ENCODE measurements around the gene MAP3K3. TPM values are rescaled to one million over a fixed set of nuclear protein-coding genes. Genes with fewer than 3 reads are reported as not detected.
A peak's percentile ranks its signal among the peaks of the same experiment; 100 is the strongest.

The MAP3K3 gene
- total and polyA plus RNA-seq, 10 of the 15 experiments (the other 5 are each of a cell fraction or from before 2014, with no cell fraction given) = 1.6 to 24.1 (median 15.0) TPM

GRCh38 chr17:63697341-63698286 lies 75.4 kb downstream of the MAP3K3 start (continued):
- TF ChIP-seq NRF1 (conservative IDR thresholded peaks at IDR 0.05; ENCODE audit: low read depth, low read length) (no peak), GABPA (IDR thresholded peaks at IDR 0.05; ENCODE audit: low read depth) (no peak), EZH2 (IDR thresholded peaks at IDR 0.05; ENCODE audit: borderline replicate concordance, control insufficient read depth, low read depth, low read length) (no peak), CBFB (IDR thresholded peaks at IDR 0.05; ENCODE audit: low read depth) (no peak), SMC3 (IDR thresholded peaks at IDR 0.05; ENCODE audit: borderline replicate concordance, low read length) (peak; percentile 58; the same call in 1 of the 2 replicates), TBL1XR1 (IDR thresholded peaks at IDR 0.05; ENCODE audit: low read depth, low read length) (no peak), RUNX3 (IDR thresholded peaks at IDR 0.05; ENCODE audit: low read length) (peak; percentile 63), IKZF2 (IDR thresholded peaks at IDR 0.05) (peak in 1 of 2 experiments; percentile 49; a peak in 2 of 4 replicates), RAD51 (IDR thresholded peaks at IDR 0.05) (no peak), SPI1 (IDR thresholded peaks at IDR 0.05; ENCODE audit: borderline replicate concordance, insufficient read depth, low read depth, low read length) (peak; percentile 86), GATAD2B (conservative IDR thresholded peaks at IDR 0.05; ENCODE audit: low read depth) (0 out of 2 replicates have a peak, but pooled peaks have one; percentile 13), NFYB (IDR thresholded peaks at IDR 0.05; ENCODE audit: insufficient read depth, low read depth, low read length) (no peak), HDAC2 (IDR thresholded peaks at IDR 0.05) (no peak), SRF (IDR thresholded peaks at IDR 0.05; ENCODE audit: low read depth in 2 of 2, low read length in 2 of 2) (no peak), CREB1 (IDR thresholded peaks at IDR 0.05; ENCODE audit: low read depth) (no peak), ZNF24 (IDR thresholded peaks at IDR 0.05) (no peak), FOXK2 (IDR thresholded peaks at IDR 0.05) (no peak), ATF2 (IDR thresholded peaks at IDR 0.05; ENCODE audit: low read length) (no peak), TARDBP (IDR thresholded peaks at IDR 0.05; ENCODE audit: borderline replicate concordance) (no peak; the same call in 1 of the 2 replicates), BCL11A (IDR thresholded peaks at IDR 0.05; ENCODE audit: low read depth, low read length) (0 out of 2 replicates have a peak, but pooled peaks have one; percentile 25)
- TF ChIP-seq, protein P1, sequence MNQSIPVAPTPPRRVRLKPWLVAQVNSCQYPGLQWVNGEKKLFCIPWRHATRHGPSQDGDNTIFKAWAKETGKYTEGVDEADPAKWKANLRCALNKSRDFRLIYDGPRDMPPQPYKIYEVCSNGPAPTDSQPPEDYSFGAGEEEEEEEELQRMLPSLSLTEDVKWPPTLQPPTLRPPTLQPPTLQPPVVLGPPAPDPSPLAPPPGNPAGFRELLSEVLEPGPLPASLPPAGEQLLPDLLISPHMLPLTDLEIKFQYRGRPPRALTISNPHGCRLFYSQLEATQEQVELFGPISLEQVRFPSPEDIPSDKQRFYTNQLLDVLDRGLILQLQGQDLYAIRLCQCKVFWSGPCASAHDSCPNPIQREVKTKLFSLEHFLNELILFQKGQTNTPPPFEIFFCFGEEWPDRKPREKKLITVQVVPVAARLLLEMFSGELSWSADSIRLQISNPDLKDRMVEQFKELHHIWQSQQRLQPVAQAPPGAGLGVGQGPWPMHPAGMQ (IDR thresholded peaks at IDR 0.05; ENCODE audit: borderline replicate concordance) = no peak
- TF ChIP-seq, protein P2, sequence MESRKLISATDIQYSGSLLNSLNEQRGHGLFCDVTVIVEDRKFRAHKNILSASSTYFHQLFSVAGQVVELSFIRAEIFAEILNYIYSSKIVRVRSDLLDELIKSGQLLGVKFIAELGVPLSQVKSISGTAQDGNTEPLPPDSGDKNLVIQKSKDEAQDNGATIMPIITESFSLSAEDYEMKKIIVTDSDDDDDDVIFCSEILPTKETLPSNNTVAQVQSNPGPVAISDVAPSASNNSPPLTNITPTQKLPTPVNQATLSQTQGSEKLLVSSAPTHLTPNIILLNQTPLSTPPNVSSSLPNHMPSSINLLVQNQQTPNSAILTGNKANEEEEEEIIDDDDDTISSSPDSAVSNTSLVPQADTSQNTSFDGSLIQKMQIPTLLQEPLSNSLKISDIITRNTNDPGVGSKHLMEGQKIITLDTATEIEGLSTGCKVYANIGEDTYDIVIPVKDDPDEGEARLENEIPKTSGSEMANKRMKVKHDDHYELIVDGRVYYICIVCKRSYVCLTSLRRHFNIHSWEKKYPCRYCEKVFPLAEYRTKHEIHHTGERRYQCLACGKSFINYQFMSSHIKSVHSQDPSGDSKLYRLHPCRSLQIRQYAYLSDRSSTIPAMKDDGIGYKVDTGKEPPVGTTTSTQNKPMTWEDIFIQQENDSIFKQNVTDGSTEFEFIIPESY (IDR thresholded peaks at IDR 0.05) = no peak
- TF ChIP-seq, protein P3, sequence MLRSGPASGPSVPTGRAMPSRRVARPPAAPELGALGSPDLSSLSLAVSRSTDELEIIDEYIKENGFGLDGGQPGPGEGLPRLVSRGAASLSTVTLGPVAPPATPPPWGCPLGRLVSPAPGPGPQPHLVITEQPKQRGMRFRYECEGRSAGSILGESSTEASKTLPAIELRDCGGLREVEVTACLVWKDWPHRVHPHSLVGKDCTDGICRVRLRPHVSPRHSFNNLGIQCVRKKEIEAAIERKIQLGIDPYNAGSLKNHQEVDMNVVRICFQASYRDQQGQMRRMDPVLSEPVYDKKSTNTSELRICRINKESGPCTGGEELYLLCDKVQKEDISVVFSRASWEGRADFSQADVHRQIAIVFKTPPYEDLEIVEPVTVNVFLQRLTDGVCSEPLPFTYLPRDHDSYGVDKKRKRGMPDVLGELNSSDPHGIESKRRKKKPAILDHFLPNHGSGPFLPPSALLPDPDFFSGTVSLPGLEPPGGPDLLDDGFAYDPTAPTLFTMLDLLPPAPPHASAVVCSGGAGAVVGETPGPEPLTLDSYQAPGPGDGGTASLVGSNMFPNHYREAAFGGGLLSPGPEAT (IDR thresholded peaks at IDR 0.05; ENCODE audit: low read depth) = no peak
- TF ChIP-seq, protein P4, sequence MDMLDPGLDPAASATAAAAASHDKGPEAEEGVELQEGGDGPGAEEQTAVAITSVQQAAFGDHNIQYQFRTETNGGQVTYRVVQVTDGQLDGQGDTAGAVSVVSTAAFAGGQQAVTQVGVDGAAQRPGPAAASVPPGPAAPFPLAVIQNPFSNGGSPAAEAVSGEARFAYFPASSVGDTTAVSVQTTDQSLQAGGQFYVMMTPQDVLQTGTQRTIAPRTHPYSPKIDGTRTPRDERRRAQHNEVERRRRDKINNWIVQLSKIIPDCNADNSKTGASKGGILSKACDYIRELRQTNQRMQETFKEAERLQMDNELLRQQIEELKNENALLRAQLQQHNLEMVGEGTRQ (IDR thresholded peaks at IDR 0.05; ENCODE audit: borderline replicate concordance, low read depth, low read length) = no peak

Measured in GM12878 (cell line).